GM18951 (cell line): ENCODE results near the gene GNAT1.

ENCODE experiments used
- POLR2A ChIP-seq: IDR thresholded peaks from 4 replicates; pipeline ENCODE4 v1.6.1; 2011; ENCODE audit warnings: mild to moderate bottlenecking; ENCODE audit not compliant: insufficient read length, insufficient read depth; ENCODE audit errors: extremely low read depth
- in situ Hi-C: fragments of 300-500 bp; cut with MboI; formaldehyde crosslinking; loops from one replicate; pipeline ENCODE4 v1.12.0; 2022; ENCODE audit warnings: low sequenced_read_pairs, mixed read lengths, inconsistent platforms; ENCODE audit not compliant: unreplicated experiment

GNAT1 gene

GRCh38 chr3:50193746-50194127 lies 2.3 kb downstream of the GNAT1 start:
- in situ Hi-C loops, result no loop called here

GRCh38 chr3:50194128-50194902 lies 2.9 kb downstream of the GNAT1 start:
- in situ Hi-C loops, result no loop called here
- TF ChIP-seq POLR2A, result no peak

More at GRCh38 chr3:50193746-50194127, 2.3 kb downstream of the GNAT1 start:
- TF ChIP-seq POLR2A, result no peak

- in situ Hi-C loops, result no loop called here
- TF ChIP-seq POLR2A, result no peak
Observed at GRCh38 chr3:50194903-50195500, 3.6 kb downstream of the GNAT1 start.

GRCh38 chr3:50195501-50196252 lies 4.3 kb downstream of the GNAT1 start:
- TF ChIP-seq POLR2A, result no peak

GRCh38 chr3:50196253-50196801 lies 4.9 kb downstream of the GNAT1 start:
- no peak for TF ChIP-seq POLR2A
- in situ Hi-C loops, result no loop called here

More at GRCh38 chr3:50195501-50196252, 4.3 kb downstream of the GNAT1 start:
- in situ Hi-C loops, result no loop called here

- no peak for TF ChIP-seq POLR2A
Observed at GRCh38 chr3:50201573-50202315, 10.3 kb downstream of the GNAT1 start.

GRCh38 chr3:50202353-50203112 lies 11.1 kb downstream of the GNAT1 start:
- no peak for TF ChIP-seq POLR2A
- in situ Hi-C loops, result no loop called here

More at GRCh38 chr3:50201573-50202315, 10.3 kb downstream of the GNAT1 start:
- in situ Hi-C loops, result no loop called here

GRCh38 chr3:50203113-50203808 lies 11.9 kb downstream of the GNAT1 start:
- in situ Hi-C loops, result no loop called here
- TF ChIP-seq POLR2A, result no peak

- TF ChIP-seq POLR2A, result no peak
- in situ Hi-C loops, result no loop called here
Observed at GRCh38 chr3:50203809-50204803, 12.7 kb downstream of the GNAT1 start.

GRCh38 chr3:50204804-50205412 lies 13.5 kb downstream of the GNAT1 start, which contains the start of gene SLC38A3:
Gene SLC38A3, plus strand, starts transcription at chr3:50205271. Its CDS starts 8,929 bp downstream, at chr3:50214200.
- in situ Hi-C loops, result no loop called here
- TF ChIP-seq POLR2A, result no peak
